Measurements from ENCODE around the gene ZDHHC11.
A peak's percentile ranks its signal among the peaks of the same experiment; 100 is the strongest.

The ZDHHC11 gene, protein sequence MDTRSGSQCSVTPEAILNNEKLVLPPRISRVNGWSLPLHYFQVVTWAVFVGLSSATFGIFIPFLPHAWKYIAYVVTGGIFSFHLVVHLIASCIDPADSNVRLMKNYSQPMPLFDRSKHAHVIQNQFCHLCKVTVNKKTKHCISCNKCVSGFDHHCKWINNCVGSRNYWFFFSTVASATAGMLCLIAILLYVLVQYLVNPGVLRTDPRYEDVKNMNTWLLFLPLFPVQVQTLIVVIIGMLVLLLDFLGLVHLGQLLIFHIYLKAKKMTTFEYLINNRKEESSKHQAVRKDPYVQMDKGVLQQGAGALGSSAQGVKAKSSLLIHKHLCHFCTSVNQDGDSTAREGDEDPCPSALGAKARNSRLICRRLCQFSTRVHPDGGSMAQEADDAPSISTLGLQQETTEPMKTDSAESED

DNA sequence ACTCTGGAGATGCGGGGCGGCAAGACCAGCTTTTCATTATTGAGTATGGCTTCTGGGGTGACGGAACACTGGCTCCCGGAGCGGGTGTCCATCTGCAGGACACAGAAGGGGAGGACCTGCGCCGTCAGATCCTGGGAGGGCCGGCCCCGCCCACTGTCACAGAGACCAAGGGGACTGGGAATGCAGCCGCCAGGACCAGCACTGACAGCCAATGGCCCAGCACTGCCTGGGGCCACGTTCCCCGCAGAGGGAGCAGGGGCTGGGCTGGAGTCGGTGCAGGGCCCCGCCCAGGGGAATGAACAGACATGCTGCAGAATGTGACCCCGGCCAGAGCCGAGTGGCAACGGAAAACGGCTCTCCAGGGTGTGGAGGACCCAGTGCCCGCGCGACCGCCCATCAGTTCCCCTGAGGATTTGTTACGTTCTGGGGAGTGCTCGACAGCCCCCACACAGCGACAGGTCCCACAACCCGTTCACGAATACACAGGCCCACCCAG lies at the start of gene ZDHHC11:
Gene ZDHHC11 (minus strand): TSS at position 476 of the 496 bp plus-strand sequence. CDS start 384 bp downstream, at position 92.
- no peak for DNase-seq (ENCODE audit: low read depth in 2 of 2)

DNA sequence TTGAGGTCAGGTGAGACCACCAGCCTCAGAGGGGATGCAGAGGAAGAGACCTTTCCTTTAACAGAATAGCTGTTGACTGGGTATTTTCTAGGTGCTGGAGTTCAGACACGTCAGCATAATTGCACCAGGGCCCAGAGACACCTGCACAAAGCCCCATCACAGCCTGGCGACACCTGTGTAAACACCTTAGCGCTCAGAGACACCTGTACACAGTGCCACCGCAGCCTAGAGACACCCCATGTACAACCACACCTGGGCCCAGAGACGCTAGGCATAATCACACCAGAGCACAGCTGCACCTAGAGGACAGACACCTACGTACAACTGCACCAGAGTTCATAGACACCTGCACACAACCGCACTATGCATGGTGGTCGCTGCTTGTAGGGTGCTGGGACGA lies 42.9 kb upstream of the ZDHHC11 start:
- no peak for DNase-seq (ENCODE audit: low read depth in 2 of 2)

DNA sequence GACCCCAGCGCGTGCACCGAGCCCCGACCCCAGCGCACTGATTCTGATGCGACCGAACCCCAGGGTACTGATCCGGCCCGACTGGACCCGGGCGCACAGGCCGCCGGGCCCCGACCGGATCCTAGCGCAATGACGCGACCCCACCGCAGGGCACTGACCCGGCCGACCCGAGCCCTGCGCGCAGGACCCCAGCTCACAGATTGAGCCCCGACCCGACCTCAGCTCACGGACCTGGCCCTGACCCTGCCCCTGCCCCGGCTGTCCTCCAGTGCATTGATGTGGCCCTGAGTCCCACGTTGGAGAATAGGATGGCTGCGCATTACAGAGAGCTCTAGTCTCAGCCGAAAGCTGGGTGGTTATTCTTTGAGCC lies 42.3 kb upstream of the ZDHHC11 start:
- no peak for DNase-seq (ENCODE audit: low read depth in 2 of 2)

DNA sequence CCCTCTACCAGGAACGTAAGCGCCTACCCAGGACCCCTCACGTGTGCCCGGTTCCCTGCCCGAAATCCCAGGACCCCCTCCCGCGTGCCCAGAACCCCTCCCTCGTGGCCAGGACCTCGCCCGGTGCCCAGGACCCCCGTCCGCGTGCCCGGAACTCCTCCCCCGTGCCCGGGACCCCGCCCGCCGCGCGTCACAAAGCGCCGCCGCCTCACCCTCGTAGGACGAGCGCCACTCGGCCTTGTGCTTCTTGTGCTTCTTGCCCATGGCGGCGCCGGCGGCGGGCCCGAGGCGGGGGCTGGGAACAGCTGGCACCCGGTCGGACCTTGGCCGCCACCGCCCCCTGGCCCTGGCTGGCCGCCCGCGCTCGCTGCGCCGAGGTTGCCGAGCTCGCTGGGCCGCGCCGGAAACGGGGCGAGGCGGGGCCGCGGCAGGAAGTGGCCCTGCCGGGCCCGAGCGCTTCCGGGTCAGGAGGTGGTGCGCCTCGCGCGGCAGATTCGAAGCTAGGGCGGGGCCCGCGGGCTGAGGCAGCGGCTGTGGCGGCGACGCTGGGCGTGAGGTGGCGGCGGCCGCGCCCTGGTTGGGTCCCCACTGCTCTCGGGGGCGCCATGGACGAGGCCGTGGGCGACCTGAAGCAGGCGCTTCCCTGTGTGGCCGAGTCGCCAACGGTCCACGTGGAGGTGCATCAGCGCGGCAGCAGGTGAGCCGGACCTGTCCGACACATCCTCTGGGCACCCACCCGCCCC lies 41.8 kb upstream of the ZDHHC11 start, which contains the start of the genes BRD9 and TRIP13:
Gene BRD9 (minus strand): TSS at position 408 of the 743 bp plus-strand sequence. CDS start 144 bp downstream, at position 264.
Gene TRIP13 (plus strand): TSS at position 491 of the 743 bp plus-strand sequence. CDS start 115 bp downstream, at position 606.
- DNase-seq (ENCODE audit: low read depth in 2 of 2): peak in 1 of 2 experiments; percentile 35

DNA sequence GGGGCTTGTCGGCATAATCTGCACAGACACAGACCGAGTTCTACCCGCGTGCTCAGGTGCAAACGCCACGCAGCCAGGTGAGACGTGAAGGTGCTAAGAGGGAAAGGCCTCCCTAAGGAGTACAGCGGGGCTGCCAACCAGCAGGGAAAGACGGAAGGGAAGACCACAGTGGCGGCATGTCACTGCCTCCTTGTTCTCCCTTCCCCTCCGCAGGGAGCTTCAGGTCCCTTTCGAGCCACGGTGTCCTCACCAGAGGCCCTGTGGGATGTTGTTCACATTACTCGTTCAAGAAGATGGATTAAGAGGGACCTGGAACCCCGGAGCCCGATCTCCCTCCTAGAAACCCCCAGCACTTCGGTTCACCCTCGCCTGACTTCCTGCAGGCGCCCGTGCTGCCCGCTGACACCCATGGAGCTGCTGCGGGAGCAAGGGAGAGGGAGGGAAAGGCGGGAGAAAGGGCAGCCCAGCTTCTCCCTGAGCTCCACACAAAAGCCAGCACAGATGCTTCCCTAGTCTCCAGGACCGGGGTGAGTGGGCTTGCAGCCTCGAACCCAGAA lies 41.1 kb upstream of the ZDHHC11 start:
- DNase-seq (ENCODE audit: low read depth in 2 of 2): no peak

DNA sequence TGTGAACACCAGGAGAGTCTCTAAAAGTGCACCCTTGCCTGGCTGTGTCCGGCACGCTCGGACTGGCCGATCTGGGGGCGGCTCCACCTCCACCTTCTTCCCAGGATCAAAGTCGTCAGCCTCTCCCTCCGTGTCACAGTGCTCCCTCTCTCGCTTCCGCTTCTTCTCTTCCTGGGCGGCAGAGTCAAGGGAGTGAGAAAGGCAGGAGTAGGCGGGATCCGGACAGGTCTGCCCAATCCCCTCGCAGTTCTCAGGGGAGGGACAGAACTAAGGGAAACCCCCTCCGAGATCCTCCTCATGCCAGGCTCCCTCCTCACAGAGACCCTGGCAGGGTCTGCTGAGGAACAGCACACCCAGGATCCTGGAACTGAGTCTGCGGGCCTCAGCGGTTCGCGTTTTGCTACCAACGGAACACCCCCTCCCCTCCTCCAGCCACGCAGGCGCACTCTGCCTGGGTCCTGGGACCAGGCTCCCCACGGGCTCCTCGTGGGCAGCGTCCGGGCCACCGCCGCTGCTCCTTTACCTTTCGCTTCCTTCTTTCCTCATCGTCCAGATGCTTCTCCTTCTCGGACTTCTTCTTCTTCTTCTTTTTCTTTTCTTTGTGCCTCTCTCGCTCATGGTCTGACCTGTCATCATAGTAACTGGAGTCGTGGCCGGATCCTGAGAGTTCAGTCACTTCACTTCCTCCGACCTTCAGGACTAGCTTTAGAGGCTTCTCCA lies 40.5 kb upstream of the ZDHHC11 start:
- no peak for DNase-seq (ENCODE audit: low read depth in 2 of 2)

DNA sequence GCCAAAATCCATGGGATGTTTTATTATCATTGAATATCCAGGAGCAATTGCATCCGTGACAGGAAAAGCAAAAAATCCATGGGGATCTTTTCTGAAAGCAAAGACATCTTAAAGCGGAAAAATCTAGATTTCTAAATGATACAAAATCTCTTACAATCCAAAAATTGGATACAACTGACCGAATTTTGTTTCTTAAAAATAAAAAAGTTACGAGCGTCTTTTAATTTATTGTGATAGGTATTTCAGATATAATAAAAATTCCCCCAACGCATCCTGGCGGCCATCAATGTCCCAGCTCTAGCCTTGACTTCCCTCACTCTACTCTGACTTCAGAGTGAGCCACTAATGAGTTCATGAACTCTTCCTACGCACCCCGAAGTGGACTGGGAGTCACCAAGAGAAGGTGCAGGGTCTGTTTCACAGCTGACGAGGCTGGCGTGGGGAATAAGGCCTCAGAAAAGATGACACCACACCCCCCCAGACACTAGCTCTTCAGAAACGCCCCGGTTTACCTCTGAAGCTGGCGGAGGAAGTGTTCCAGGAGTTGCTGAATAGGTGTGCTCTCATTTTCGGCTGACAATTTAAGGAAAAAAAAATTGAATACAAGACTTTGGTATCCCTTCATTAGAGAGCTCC lies 38.4 kb upstream of the ZDHHC11 start:
- no peak for DNase-seq (ENCODE audit: low read depth in 2 of 2)

DNA sequence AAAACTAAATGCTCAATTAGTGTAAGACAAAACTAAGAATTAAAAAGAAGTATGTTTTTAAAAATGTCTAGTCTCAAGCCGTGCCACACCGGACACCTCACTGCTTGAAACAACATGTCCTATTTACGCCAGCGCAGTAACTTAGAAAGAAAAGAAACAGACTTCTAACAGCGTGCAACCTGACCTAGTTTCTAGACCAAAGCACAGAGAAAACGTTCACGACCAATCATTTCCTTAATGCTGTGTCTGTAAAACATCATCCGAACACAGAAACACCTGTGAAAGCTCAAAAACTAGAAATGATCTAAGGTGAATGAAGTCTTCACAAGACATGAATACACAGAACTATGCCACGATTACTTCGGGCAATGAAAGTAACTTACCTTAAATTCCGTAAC lies 37.9 kb upstream of the ZDHHC11 start:
- no peak for DNase-seq (ENCODE audit: low read depth in 2 of 2)

DNA sequence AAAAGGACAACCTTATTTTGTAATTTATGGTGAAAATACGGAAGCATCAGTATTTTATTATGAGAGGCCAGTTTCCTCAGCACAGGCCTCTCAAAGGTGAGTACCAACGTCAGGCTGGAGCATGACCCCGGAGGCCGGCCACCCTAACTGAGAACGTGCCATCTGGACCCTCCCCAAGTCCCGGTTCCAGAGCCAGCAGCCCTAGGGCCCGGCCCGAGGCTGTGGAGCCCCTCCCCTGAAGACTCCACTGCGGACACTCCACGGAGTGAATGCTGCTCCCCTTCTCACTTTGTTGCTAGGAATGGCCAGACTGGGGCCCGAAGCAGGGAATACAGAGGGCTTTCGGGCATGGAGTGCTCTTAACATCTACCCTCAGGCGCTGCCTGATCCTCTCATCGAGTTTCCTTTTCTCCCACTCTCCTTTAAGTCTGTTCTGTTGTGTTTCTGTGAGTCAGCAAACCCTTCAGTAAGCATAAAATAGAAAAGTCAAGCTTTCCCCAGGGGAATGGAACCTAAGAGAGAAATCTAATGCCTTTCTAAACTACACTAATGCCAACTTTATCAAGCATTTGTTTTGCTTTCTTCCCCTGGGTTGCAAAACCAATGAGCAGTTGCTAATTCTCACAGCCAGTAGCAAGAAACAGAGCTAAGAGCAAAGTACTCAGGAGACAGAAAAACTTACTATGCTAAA lies 37.3 kb upstream of the ZDHHC11 start:
- DNase-seq (ENCODE audit: low read depth in 2 of 2): no peak

DNA sequence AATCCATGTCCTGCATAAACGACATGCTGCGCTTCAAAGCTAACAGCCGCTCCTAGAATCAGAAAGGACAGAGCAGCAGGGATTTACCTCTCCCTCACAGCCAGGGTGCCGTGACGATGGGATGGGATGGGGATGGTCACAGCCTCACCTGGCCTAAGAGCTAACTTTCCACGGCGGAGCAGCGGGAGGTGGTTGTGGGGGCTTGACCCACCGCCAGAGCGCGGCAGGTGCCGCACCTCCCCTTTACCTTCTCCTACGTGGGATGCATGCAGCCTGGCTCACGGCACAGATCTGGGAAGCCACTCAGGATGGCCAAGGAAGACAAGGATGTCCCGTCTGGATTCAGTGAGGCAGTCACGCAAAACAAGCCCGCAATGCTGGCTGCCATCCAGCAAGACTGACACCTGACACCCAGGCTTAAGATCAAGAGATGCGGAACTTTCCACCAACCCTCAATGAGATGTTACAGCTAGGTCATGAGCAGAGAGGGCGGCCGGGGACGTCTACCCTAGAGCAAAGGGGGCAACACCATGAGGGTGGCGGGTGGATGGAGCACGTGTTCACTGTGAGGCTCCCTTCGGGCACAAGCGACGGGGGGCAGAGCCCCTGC lies 36.0 kb upstream of the ZDHHC11 start:
- DNase-seq (ENCODE audit: low read depth in 2 of 2): no peak

DNA sequence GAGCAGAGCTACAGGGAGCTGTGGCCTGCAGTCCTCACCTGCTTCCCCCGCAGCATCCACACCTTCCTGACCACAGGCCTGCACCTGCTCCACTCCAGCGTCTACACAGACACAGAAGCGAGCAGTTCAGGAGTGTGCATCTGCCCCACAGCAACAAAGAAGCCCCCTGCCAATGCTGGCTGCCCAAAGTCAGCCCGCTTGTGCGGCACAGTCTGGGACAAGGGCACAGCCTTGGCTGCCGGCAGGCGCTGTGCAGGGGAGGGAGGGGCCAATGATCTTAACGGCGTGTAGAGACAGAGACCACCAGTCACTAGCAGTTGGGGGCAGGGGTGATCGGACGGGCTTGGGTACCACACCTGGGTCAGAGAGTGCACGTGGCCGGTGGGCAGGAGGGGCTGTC lies 35.2 kb upstream of the ZDHHC11 start:
- DNase-seq (ENCODE audit: low read depth in 2 of 2): no peak

DNA sequence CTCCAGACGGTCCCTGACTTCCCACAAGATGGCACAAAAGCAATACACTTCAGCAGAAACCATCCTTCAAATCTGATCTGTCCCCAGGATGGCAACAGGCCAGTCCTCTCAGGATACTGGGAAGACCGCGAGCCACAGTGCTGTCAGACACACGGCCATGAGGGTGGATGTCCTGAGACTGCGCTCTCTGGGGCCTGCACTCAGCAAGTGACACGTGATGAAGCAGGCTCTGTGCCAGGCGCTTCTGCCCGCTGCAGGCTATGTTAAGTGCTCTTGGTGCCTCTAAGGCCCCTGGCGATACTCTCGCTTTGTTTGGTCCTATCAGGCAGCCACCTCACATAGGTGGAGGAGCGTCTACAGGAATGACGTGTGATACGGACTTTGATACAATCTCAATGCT lies 34.7 kb upstream of the ZDHHC11 start:
- no peak for DNase-seq (ENCODE audit: low read depth in 2 of 2)

DNA sequence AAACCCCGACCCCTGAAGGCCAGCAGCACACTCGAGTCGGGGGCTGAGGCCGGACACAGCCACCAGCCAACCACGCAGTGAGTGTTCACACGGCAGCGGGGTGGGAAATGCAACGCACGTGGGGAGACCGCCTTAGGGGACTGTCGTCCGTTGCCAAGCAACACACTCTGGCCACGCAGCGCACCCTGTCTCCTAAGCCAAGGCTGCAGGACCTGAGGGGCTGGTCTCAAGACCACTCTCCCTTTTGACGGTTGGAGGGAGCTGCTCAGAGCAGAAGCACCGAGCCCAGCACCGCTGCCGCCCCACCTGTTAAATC lies 34.3 kb upstream of the ZDHHC11 start:
- no peak for DNase-seq (ENCODE audit: low read depth in 2 of 2)

DNA sequence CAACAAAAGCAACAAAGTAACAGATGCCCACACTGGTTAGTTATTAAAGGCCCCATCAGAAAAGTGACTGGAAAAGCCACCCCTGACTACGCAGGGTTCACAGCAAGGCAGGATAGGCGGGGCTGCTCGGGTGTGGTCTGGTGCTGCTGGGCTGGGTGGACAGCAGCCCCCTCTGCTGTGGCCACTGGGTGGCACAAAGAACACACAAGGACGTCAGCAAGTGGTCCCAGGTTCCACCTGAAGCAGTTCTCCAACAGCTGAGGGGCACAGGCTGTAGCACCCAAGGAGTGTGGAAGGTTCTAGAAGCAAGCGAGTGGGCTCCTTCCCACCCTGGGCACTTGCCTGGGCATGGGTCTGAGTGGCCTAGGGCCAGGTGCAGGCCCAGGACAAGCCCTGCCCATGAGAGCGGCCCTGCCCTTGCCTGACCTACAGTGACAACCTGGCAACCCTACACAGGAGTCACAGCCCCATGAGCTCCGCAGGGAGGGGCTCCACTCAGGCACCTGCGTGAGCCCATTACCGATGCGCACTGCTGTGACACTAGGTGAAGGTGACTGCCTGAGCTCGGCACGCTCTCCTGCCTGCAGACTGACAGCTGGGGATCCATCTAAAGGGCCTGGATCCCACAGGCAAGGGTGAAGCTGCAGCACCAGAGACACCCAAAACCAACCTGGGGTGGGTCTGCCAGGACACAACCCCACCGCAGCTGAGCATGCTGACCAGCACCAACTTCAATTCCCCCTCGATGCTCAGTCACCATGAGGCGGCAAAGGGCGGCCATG lies 33.8 kb upstream of the ZDHHC11 start:
- DNase-seq (ENCODE audit: low read depth in 2 of 2): no peak

DNA sequence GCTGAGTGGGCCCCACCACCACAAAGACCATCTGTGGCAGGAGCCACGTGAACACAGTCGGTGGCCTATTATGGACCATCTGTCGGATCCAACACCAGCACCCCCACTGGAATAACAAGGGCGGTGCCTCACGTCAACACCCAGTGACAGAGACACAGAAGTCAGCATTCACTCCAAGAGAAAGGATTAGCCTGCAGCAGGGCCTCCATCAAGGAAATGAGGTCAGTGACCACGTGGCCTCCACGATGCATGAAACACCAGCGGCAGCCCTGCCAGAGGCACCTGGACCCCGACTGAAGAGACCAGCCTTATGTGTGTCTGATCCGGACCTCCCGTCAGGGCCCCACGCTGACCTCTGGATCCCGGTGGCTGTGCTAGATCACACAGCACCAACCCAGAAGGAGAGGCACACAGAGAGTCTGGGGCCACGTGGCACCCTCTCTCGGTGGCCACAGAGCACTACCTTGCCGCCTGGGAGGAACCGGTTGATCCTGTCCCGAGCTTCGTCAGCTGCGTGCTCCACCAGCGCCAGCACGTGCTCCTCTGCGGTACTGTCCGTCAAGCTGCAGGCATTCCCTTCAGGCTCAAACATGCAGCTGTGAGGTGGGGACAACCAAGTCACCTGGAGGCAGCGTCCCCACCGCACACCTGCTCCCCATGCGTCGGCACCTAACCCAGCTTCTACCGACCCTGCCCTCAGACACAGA lies 32.8 kb upstream of the ZDHHC11 start:
- no peak for DNase-seq (ENCODE audit: low read depth in 2 of 2)

DNA sequence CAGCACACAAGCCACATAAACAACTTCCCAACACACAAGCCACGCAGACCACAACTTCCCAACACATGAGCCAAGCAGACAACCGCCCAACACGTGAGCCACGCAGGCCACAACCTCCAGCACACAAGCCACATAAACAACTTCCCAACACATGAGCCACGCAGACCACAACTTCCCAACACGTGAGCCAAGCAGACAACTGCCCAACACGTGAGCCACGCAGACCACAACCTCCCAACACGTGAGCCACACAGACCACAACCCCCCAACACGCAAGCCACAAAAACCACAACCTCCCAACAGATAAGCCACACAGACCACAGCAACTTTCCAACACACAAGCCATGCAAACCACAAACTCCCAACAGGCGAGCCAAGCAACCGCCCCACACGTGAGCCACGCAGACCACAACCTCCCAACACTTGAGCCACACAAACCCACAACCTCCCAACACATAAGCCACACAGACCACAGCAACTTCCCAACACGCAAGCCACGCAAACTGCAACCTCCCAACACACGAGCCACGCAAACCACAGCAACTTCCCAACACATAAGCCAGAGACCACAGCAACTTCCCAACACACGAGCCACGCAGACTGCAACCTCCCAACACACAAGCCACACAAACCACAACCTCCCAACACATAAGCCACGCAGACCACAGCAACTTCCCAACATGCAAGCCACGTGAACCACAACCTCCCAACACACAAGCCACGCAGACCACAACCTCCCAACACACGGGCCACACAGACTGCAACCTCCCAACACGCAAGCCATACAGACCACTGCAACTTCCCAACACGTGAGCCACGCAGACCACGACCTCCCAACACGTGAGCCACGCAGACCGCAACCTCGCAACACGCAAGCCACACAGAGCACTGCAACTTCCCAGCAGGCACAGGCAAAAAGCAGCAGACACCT lies 31.7 kb upstream of the ZDHHC11 start:
- no peak for DNase-seq (ENCODE audit: low read depth in 2 of 2)

DNA sequence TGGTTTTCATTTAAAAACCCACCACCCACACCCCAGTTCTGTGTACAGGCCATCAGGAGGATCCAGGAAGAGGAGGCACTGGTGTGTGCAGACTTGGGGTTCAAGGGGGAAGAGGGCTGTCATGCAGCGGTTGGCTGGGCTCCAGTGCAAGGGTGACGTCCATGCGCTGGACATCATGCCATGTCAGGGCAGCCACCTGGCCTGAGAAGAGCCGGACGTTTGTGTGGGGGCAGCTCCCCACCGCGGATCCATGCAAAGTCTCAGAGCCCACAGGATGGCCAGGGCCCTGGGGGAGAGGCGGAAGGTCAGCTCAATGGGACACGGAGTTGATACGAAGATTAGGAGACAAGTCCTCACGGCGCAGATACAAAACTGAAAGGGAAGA lies 30.8 kb upstream of the ZDHHC11 start:
- DNase-seq (ENCODE audit: low read depth in 2 of 2): no peak
